Hypothalamus (tissue), 51 donors: Measurements from ENCODE around the gene RAB3C.
A peak's percentile ranks its signal among the peaks of the same experiment; 100 is the strongest.
"Not testable (repeated sequence)": the region's sequence is repeated elsewhere in the genome, so short reads cannot be mapped to it uniquely, and the experiment has no call there.

Experiments
- DNase-seq, 51 donors: peaks; one replicate each; lab custom pipeline; 2025; lab: John Stamatoyannopoulos, UW

RAB3C gene

DNA sequence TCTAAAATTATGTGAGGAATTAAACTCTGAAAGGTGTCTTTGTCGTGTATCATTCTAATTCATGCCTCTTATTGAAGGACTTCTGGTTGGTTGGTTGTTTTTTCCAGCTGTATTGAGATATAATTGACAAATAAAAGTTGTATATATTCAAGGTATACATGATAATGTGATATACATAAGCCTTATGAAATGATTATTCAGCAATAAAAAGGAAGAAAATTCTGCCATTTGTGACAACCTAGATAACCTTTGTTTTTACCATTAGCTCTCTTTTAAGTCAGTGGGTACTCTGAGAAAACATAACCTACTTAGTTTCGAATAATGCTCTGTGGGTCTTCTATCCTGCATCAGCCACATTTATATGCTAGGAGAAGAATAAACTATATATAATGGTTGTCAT, 89.6 kb downstream of the RAB3C start:
- no peak for DNase-seq

DNA sequence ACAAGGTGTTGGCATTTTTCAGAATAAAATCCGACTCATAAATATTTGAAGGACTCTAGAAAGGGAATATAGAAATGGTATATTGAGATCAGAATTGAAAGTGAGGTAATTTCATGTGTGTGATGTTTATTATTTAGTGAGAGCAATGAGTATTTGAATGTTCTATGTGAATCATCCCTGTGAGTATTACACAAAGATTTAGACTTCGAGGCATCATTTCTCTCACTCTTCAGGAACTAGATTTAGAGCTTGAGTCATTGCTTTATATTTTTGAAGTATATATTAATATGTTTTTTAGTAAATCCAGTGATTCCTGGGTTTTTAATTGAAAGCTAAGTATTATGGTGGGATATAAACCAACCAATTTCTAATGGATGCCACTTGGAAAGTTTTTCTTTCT, 91.2 kb downstream of the RAB3C start:
- DNase-seq: no peak

DNA sequence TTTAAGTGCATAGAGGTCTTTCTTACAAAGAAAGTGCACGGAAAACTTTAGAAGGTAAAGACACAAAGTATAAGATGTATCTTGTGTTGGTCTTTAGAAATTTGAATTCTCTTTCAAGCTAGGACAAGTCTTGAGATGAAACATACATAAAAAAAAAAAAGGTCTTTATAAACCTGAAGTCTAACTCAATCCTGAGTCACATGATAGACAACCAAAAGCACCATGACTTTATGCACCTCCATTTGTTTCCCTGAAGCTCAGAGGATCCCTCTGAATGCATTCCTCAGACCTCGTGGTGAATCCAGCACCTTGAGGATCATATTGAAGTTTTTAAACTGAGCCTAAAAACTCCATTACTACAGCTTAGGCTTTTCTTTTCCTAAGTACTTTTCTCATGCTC, 91.8 kb downstream of the RAB3C start:
- DNase-seq: no peak

DNA sequence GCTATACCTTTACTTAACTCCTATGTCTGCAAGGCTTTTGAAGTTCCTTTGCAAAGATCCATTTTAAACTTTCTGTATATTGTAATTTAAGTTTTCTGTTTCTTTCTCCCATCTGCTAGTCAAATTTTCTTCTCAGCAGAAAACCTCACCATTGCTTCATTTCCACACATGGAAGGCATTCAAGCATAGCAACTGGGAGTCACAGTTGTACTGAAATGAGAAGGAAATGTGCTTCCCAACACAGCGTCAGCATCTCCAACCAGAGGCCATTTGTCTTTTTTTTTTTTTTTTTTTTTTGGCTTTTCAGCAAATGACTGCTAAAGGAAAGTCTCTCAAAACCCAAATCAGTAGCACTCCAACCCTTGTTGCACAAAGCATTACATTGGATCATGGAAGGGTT, 92.5 kb downstream of the RAB3C start:
- no peak for DNase-seq

DNA sequence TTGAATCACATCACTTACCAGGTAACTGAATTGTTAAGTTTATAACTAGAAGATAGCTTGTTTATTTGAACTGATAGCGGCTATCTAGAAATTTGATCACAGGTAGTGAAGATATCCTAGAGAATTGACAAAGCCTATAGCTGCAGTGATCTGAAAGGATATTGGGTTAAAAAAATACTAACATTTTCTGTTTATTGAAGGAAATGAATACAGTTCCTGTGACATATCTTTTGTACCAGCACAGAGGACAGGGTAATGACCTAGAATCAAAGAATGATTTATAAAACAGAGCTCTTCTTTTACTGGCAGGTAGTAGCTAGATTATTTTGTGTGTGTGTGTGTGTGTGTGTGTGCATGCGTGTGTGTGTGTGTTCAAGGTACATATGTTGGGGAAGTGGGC, 94.8 kb downstream of the RAB3C start:
- DNase-seq: no peak

DNA sequence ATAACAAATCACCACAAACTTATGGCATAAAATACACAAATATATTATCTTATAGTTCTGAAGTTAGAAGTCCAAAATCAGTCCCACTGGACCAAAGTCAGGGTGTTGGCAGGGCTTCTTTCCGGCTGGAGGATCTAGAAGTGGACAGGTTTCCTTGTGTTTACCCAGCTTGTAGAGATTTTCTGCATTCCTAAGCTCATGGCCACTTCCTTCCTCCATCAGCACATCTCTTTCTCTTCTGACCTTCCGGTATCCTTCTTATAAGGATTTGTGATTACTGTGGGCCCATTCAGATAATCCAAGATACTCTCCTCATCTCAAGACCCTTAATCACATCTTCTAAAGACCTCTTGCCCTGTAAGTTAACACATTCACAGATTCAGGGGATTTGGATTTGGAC, 97.6 kb downstream of the RAB3C start:
- DNase-seq: no peak

DNA sequence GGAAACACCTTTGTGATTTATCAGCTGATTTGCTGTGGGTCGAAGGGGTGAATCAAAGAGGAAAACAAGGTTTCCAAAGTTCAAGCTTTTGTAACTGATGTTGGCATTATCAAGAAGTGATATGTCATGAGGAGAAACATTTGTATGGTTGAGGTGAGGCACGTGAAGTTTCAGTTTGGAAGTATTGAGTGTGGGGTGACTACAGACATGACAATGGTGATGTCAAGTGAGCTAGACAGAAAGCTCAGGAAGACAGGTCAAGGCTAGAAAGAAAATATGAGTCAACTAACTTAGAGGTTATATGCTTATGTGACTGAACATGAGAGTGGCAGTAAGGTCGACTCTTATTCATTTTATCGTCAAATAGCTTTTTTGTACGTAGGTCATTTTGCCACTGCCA, 99.1 kb downstream of the RAB3C start:
- no peak for DNase-seq

DNA sequence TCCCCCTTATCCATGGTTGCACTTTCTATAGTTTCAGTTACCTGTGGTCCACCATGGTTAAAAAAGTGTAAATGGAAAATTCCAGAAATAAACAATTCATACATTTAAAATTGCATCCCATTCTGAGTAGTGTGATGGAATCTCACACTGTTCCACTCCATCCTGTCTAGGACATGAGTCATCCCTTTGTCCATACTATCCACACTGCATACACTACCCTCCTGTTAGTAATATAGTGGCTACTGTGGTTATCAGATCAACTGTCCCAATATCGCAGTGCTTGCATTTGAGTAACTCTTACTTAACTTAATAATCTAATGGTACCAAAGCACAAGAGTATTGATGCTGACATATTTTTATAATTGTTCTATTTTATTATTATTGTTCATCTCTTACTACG, 100.7 kb downstream of the RAB3C start:
- no peak for DNase-seq

DNA sequence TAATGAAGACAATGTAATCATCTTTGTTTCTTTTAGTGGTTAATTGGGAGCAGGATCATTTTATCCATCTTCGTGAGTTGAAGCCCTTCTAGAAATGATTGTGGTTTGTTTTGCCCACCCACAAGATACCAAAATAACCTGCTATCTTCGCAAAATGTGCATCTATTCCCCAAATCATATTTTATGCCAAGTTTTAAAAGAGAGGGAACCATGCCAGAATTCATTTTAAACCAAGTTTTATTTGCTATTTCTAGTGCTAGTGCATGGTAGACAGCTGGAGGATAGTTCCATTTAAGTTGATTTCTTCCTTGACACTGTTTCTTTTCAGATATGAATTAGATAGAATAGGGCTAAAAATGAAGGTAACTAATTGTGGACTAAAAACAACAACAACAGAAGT, 104.2 kb downstream of the RAB3C start:
- DNase-seq: no peak

DNA sequence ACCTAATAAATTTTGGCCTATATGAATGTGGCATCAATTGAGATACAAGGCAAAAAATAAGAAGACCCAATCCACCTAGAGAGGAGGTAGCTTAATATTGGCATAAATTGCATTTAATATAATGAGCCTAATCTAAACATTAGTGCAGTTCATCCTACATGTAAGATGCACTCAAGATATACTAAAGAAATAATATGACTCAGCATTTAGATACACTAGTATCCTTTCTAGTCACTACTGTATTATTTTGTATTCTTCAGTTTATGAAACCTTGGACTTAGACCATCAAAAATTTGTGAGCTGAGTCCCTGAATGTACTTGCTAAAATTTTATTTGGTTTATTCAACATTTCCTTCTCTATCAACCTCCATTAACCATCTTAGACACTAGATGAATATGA, 104.7 kb downstream of the RAB3C start:
- no peak for DNase-seq

DNA sequence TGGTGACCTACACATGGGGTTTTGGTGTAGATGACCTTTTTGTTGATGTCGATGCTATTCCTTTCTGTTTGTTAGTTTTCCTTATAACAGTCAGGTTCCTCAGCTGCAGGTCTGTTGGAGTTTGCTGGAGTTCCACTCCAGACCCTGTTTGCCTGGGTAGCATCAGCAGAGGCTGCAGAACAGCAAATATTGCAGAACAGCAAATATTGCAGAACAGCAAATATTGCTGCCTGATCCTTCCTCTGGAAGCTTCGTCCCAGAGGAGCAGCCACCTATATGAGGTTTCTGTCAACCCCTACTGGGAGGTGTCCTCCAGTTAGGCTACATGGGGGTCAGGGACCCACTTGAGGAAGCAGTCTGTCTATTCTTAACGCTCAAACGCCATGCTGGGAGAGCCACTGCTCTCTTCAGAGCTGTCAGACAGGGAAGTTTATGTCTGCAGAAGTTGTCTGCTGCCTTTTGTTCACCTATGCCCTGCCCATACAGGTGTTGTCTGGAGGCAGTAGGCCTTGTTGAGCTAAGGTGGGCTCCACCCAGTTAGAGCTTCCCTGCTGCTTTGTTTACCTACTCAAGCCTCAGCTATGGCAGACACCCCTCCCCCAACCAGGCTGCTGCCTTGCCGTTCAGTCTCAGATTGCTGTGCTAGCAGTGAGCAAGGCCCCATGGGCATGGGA, 116.3 kb downstream of the RAB3C start:
- DNase-seq: not testable (repeated sequence)

DNA sequence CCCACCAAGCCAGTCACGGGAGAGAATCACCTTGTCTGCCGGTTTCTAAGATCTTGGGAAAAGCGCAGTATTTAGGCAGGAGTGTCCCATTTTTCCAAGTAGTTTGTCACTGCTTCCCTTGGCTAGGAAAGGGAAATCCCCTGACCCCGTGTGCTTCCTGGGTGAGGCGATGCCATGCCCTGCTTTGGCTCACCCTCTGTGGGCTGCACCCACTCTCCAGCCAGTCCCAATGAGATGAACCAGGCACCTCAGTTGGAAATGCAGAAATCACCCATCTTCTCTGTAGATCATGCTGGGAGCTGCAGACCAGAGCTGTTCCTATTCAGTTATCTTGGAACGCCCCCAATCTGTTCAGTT, 116.9 kb downstream of the RAB3C start:
- no peak for DNase-seq

DNA sequence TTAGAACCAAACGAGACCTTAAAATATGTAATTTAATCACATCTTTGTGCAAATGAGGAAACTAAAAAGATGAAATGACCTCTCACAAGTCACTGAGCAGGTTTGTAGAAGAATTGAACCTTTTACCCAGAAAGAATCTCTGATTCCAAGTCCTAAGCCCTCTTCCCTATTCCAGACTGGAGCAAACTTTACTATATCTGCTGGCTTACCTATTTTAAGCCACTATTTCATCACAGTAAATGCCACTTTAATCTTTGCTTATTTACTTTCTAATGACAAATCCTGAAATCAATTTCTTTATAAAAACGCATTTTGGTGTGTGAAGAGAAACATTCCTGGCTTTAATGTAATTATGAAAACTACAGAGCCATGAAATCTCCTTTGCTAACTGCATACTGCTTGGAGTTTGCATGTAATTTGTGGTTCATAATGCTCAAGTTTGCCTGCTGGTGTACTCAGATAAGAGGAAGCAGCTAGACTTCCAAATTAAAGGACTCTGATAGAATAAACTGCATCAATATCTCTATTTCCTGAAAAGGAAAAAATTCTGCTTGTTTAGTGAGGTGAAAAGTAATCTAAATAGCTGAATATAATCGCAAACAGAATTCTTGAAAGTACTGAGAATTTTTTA, 121.2 kb downstream of the RAB3C start:
- DNase-seq: no peak

DNA sequence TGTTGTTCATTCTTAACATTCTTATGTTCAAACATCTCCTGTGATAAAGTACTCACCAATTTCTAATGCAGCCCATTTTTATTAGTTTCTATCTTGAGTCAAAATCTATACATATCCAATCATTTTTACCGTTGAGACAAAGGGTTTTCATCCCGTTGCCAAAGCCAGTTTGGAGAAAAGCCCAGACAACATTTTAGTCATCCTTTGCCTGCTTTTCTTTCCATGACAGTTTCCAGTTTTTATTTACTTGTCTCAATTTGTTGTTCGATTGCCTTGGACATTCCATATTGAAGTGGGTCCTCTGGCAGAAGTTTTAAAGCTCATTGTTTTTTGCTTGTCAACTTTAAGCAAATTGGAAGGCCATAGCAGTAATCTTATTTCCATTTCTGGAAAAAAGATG, 123.9 kb downstream of the RAB3C start:
- DNase-seq: no peak

DNA sequence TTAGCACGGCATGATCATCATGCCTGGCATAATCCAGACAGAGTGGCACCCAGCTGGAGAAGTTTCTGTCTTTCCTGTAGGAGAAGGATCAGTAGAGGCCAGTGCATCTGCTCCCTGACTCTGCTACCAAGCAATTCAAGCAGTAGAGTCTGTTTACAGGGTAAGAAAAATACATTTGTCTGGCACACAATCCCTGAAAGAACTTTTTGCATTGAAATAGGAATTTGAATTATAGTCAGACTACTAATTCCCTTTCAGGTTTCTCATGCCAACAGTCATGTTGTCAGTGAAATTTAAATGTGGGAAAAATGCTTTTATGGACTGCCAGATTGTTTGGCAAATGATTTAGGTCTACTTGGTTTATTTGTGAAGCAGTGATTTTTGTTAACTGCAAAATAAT, 125.6 kb downstream of the RAB3C start:
- no peak for DNase-seq

DNA sequence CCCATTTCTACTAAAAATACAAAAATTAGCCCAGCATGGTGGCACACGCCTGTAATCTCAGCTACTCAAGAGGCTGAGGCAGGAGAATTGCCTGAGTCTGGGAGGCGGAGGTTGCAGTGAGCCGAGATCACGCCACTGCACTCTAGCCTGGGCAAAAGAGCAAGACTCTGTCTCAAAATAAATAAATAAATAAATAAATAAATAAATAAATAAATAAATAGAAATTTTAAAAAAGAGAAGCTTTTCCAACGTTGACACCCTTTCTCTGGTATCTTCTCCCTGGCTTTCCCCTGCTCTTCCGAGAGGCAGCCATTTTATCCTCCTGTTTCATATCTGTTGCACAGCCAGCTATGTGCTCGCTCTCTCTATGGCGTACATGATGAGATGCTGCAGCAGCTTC, 127.5 kb downstream of the RAB3C start:
- DNase-seq: not testable (repeated sequence)

DNA sequence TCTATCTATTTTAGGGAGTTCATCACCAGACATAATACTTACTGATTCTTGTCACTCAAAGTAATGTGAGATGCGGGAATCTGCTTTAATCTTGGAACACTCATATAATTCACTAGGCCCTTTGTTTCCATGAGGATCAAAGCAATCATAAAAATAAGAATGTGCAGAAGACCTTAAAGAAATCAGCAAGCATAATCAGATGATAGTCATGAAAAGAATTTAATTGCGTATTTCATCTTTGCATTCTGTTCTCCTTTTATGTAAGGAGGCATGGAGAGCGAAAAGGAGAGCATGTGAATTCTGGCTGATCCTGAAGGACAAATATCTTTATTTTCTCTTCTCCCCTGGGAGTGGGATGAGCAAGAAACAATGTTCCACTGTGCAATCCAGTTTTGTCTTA, 128.0 kb downstream of the RAB3C start:
- no peak for DNase-seq

DNA sequence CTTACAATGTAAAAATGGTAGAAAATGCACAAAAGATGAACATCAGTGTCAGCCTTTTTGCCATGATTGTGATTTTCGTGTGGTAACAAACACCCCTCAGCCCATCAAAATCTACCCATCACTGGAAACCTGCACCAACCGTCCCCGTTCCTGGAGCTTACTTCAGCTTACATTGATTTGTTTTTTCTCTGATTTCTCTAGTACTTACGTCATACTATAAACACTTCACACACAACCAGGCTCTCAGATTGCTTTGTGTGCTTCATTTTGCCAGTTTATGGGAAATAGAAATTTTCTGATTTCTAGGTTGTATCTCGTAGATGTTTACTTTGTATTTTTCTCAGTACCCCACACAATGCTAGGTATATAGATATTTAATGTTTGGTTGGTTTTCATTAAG, 129.1 kb downstream of the RAB3C start:
- no peak for DNase-seq

DNA sequence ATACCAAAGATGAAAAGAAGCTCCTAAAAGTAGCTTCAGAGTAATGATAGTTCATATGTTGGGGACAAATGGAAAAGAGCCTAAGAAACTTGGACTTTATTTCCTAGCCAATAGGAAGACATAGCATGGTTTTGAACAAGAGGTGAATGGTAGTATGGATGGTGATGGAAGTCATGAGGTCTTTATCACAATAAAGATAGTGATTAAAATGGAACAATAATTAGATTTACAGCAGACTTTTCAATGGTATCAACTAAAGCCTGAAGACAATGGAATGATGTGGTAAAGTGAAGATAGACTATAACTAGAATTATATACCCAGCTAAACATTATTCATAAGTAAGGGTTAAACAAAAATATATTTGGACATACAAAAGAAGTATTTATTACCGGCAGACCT, 131.2 kb downstream of the RAB3C start:
- no peak for DNase-seq

DNA sequence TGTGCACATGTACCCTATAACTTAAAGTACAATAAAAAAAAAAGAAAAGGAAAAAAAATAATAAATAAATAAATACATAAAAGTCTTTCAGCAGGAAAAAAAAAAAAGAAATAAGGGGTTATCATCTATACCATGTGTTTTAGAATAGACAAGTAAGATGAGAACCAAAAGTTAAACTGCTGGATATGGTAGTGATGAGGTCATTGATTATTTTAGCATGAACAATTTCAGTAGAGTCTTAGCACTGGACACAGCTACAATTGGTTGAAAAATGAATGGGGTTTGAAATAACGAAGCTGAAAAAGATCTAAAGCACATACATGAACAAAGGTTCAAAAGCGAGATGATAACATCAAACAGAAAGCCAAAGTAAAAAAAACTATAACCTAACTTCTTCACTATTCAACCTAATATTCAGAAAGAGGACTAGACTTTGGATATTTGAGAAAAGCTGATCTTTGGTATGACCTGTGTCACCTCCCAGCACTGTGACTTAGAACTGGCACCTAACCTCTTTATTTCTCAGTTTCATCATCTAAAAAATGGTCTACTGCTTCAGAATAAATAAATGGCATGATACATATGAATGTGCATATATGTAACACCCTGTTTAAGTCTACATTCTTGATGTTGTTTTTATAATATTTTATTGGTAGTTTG, 133.3 kb downstream of the RAB3C start:
- DNase-seq: no peak

DNA sequence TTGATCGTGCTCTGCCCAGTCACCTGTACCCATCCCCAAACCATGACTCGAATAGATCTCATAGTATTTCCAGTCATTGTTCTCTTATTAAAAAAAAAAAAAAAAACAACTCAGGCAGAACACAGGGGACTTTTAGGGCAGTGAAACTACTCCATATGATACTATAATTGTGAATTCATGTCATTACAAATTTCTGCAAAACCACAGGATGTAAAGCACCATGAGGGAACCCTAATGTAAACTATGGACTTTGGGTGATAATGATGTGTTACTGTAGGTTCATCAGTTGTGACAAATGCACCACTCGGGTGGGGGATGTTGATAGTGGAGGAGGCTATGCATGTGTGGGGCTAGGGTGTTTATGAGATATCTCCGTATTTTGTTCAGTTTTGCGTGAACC, 133.8 kb downstream of the RAB3C start:
- no peak for DNase-seq

DNA sequence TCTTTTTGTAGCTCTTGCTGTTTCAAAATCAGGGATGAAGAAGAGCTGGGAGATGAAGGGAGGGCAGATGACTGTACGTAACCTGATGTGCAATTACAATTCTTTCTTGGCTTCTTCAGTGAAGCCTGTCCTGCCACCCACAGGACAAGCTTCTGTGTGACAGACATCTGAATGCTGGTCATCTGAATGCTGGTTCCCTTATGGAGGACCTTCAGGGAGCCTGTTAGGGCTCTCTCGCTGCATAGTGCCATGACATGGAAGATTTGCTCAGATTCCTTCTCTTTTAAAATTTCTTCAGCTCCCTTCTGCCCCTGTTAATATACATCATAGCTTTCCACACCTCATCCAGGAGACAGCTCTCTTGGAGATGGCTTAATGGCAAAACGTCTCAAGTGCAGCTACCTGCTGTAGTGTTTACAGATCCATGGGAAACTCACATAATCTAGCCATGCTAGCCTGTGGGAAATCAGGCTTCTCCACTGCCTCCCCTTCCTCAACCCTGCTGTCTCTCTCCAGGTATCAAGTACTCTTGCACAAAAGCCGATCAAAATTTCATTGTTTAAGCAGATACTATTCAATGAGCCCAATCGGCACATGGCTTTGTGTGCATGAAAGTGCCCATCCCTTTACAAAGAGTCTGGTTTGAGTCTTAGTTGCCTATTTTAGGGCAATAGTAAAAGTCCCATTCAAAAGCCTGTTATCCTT, 134.6 kb downstream of the RAB3C start:
- peak in 1 of 51 donors; percentile 5 for DNase-seq
